Measurements from ENCODE around the gene TMBIM4. TPM values are rescaled to one million over a fixed set of nuclear protein-coding genes. Genes with fewer than 3 reads are reported as not detected.
A peak's percentile ranks its signal among the peaks of the same experiment; 100 is the strongest.
"Not testable (repeated sequence)": the region's sequence is repeated elsewhere in the genome, so short reads cannot be mapped to it uniquely, and the experiment has no call there.

TMBIM4 gene
- total RNA-seq, 1 donor from 2014 or later, result 35.1 TPM

DNA sequence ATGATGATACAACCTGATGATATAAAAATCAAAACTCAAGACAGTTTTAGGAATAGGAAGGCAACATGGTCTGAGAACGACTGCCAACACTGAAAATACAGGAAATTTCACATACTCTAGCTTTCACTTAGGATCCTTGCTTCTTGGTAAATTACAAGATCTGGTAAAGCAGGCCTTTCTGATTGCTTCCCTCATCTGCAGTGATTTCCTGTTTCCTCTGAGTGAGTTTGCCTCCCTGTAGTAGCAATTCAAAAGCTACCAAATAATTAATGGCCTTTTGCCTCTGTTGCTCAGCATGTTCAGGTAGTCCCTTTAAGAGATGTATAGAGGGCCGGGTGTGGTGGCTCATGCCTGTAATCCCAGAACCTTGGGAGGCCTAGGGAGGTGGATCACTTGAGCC is 17.2 kb upstream of the TMBIM4 start:
- DNase-seq (ENCODE audit: low spot score in 2 of 2) (no peak), FAIRE-seq (no peak)

DNA sequence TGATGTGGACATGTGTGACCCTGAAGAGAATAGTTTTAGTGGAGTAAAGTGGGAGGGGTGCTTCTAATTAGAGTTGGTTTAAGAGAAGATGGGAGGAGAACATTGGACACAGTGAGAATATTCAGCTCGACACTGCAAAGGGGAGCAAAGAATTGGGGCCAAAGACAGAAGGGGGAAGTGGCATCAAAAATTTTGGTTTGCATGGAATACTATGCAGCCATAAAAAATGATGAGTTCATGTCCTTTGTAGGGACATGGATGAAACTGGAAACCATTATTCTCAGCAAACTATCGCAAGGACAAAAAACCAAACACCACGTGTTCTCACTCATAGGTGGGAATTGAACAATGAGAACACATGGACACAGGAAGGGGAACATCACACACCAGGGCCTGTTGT is 15.0 kb upstream of the TMBIM4 start:
- not testable (repeated sequence) for DNase-seq (ENCODE audit: low spot score in 2 of 2); FAIRE-seq

- DNase-seq (ENCODE audit: low spot score in 2 of 2), result no peak
- FAIRE-seq, result no peak
Observed at GRCh38 chr12:66182956-66183355, 13.2 kb upstream of the TMBIM4 start.

DNA sequence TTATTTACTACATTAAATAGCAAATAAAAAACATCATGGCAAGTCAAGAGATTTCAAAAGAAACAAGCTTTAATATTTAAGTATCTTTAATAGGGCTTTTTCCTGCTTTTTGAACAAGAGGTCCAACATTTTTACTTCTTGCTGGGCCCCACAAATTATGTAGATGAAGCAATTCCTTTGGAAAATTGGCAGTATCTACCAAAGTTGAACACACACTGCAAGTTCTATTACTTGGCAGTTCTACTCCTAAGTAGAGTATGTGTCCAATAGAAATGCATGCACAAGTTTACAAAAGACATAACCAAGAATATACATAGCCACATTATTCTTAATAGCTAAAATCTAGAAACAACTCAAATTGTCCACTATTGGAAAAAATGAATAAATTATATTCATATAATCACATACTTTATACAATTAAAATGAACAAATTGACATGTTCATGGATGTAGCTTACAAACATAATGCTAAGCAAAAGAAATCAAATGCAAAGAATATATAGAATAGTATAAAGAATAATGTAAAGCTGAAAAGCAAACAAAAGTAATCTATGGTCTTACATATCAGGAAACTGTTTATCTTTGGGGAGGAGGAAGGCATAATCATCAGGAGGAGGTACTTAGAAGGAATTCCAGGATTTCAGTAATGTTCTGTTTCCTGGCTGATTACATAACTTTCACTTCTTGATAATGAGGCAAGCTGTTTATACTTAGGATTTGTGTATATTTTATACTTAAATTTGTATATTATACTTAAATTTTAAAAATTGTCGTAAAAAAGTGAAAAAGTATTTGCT is 6.5 kb upstream of the TMBIM4 start:
- FAIRE-seq (no peak), DNase-seq (ENCODE audit: low spot score in 2 of 2) (no peak)

DNA sequence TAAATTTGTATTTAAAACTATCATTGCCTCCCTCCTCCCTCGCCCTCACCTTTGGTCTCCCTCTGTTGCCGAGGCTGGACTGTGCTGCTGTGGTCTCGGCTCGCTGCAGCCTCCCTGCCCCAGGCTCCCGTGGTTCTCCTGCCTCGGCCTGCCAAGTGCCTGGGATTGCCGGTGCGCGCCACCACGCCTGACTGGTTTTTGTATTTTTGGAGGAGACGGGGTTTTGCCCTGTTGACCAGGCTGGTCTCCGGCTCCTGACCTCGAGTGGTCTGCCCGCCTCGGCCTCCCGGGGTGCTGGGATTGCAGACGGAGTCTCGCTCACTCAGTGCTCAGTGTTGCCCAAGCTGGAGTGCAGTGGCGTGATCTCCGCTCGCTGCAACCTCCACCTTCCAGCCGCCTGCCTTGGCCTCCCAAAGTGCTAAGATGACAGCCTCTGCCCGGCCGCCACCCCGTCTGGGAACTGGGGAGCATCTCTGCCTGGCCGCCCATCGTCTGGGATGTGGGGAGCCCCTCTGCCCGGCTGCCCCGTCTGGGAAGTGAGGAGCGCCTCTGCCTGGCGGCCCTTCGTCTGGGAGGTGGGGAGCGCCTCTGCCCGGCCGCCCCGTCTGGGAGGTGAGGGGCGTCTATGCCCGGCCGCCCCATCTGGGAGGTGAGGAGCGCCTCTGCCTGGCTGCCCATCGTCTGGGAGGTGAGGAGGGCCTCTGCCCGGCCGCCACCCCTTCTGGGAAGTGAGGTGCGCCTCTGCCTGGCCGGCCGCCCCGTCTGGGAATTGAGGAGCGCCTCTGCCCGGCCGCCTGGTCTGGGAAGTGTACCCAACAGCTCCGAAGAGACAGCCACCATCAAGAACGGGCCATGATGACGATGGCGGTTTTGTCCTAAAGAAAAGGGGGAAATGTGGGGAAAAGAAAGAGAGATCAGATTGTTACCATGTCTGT is 4.9 kb upstream of the TMBIM4 start:
- not testable (repeated sequence) for DNase-seq (ENCODE audit: low spot score in 2 of 2); FAIRE-seq

DNA sequence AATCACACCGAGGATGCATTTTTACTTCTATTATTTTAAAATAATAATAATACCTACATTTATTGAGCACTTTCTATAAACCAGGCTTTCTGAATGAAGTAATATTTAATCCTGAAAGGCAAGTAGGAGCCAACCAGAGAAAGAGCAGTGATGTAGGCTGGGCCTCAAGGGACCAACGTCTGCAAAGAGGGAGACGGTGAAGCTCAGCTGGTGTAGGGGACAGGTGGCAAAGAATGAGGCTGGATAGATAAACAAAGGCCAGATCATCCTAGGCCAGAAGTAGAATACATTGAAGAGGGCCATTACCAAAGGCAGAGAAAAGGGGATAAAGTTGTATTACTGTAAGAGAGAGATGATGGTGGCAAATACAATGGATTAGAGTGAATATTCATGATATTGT is 810 bp upstream of the TMBIM4 start:
- FAIRE-seq (no peak), DNase-seq (ENCODE audit: low spot score in 2 of 2) (no peak)

GRCh38 chr12:66168410-66168809 is 1.4 kb downstream of the TMBIM4 start:
- DNase-seq (ENCODE audit: low spot score in 2 of 2) (no peak), FAIRE-seq (no peak)

- no peak for DNase-seq (ENCODE audit: low spot score in 2 of 2)
- no peak for FAIRE-seq
Observed at GRCh38 chr12:66166561-66166960, 3.2 kb downstream of the TMBIM4 start.

DNA sequence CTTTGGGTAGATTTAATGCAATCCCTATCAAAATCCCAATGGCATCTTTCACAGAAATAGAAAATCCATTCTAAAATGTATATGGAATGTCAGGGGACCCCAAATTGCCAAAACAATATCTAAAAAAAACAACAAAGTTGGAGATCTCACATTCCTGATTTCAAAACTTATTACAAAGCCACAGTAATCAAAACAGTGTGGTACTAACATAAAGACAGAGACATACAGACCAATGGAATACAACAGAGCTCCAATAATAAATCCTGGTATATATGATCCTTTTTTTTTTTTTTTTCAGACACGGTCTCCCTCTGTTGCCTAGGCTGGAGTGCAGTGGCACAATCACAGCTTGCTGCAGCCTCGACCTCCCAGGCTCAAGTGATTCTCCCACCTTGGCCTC is 4.7 kb downstream of the TMBIM4 start:
- DNase-seq (ENCODE audit: low spot score in 2 of 2) (no peak), FAIRE-seq (no peak)

DNA sequence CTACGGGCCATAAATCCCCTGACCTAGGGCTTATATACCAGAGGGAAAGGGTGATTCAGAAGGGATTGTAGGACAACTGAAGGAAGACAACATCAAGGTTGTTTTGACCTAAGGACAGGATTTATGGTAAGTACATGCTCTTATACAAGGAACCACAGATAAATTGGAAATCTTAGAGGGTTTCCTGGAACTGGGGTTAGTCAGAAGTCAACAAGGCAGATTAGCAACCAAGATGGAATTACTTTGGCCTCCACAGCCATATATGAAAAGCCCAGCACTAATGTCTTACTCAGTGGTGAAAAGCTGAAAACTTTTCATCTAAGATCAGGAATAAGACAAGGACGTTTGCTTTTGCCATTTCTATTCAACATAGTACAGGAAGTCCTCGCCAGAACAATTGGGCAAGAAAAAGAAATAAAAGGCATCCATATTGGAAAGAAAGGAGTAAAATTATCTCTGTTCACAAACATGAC is 5.4 kb downstream of the TMBIM4 start:
- no peak for DNase-seq (ENCODE audit: low spot score in 2 of 2)

DNA sequence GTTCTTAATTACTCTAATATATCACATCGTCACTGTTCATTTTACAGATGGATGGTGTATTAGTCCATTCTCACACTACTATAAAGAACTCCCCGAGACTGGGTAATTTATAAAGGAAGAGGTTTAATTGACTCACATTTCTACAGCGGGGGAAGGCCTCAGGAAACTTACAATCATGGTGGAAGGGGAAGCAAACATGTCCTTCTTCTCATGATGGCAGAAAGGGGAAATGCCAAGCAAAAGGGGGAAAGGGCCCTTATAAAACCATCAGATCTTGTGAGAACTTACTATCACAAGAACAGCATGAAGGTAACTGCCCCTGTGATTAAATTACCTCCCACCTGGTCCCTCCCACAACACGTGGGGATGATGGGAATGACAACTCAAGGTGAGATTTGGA is 6.5 kb downstream of the TMBIM4 start:
- FAIRE-seq, result no peak

More for the DNA sequence above, 5.4 kb downstream of the TMBIM4 start:
- FAIRE-seq, result no peak

DNA sequence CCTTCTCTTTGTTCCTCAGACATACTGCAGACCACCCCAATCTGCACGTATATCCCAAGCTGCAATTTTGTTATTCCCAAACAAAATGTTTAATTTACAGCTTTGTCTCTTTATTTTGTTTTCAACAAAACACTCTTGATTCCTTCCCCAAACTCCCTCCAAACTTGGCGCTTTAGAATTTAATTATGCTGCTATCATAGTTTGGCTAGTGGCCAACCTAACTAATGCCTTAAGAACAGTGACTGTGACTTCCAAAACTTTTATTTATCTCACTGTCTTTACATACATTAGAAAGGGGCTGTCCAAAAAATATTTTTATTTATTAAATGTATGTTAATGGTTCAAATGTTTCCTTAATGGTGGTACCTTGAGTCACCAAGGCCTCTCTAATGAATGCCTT is 7.1 kb downstream of the TMBIM4 start:
- FAIRE-seq, result no peak
- DNase-seq (ENCODE audit: low spot score in 2 of 2), result no peak

More for the DNA sequence above, 6.5 kb downstream of the TMBIM4 start:
- no peak for DNase-seq (ENCODE audit: low spot score in 2 of 2)

DNA sequence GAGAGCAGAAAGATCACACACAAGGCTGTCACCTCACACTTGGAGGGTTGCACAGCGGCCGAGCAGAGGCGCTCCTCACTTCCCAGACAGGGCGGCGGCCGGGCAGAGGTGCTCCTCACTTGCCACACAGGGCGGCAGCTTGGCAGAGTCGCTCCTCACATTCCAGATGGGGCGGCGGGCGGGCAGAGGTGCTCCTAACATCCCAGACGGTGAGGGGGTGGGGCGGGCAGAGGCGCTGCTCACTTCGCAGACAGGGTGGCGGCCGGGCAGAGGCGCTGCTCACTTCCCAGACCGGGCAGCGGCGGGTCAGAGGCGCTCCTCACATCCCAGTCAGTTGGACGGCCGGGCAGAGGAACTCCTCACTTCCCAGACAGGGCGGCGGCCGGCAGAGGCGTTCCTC is 9.1 kb downstream of the TMBIM4 start:
- FAIRE-seq, result no peak

GRCh38 chr12:66159123-66159522 is 10.7 kb downstream of the TMBIM4 start:
- FAIRE-seq (no peak), DNase-seq (ENCODE audit: low spot score in 2 of 2) (no peak)

More for the DNA sequence above, 9.1 kb downstream of the TMBIM4 start:
- no peak for DNase-seq (ENCODE audit: low spot score in 2 of 2)

DNA sequence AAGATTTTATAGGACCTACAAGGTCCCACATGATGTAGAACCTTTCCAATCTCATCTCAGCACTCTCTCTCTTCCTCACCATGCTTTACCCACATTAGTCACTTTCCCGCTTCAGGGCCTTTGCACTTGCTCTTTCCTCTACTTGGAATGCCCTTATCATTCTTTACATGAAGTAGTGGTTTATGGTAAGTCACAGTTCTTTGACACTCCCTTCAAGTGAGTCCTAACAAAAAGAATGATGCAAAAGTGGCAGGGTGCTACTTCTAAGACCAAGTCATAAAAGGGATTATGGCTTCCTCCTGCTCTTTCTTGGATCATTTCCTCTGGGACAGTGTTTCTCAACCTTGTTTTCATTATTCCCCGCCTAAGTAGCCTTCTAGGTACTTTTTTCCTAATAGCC is 13.1 kb downstream of the TMBIM4 start:
- FAIRE-seq, result no peak
- DNase-seq (ENCODE audit: low spot score in 2 of 2), result no peak

- DNase-seq (ENCODE audit: low spot score in 2 of 2) (no peak), FAIRE-seq (no peak)
Observed at GRCh38 chr12:66154776-66155175, 15.0 kb downstream of the TMBIM4 start.

GRCh38 chr12:66152732-66153131 is 17.1 kb downstream of the TMBIM4 start:
- DNase-seq (ENCODE audit: low spot score in 2 of 2) (no peak), FAIRE-seq (no peak)

DNA sequence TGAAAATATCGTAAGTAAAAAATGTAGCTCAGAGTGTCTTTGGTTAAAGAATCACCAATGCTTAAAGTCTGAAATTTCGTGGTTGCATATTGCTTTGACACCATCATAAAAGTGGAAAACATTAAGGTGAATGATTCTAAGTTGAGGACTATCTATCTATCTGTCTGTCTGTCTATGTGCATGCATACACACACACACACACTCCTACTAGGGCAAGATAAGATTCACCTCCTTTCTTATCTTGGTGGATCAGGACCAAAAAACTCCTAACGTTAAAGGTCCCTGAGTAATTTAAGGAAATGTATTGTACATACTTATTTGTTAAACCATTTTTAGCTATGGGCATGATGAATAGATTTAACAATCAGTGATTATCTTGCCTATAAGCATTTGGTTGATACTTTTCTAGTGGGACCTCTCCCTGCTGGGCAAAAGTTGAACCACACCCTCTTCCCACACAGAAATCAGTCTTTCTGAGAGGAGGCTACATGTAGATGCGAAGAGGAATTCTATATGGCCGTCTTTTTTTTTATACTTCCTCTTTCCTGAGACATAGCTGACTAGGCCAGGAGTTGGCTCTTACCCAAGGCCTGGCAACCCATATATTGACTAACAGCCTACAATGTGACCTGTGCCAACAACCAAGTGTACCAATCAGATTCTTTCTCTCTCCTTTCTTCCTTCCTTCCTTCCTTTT is 19.9 kb downstream of the TMBIM4 start:
- no peak for FAIRE-seq
- DNase-seq (ENCODE audit: low spot score in 2 of 2), result no peak

DNA sequence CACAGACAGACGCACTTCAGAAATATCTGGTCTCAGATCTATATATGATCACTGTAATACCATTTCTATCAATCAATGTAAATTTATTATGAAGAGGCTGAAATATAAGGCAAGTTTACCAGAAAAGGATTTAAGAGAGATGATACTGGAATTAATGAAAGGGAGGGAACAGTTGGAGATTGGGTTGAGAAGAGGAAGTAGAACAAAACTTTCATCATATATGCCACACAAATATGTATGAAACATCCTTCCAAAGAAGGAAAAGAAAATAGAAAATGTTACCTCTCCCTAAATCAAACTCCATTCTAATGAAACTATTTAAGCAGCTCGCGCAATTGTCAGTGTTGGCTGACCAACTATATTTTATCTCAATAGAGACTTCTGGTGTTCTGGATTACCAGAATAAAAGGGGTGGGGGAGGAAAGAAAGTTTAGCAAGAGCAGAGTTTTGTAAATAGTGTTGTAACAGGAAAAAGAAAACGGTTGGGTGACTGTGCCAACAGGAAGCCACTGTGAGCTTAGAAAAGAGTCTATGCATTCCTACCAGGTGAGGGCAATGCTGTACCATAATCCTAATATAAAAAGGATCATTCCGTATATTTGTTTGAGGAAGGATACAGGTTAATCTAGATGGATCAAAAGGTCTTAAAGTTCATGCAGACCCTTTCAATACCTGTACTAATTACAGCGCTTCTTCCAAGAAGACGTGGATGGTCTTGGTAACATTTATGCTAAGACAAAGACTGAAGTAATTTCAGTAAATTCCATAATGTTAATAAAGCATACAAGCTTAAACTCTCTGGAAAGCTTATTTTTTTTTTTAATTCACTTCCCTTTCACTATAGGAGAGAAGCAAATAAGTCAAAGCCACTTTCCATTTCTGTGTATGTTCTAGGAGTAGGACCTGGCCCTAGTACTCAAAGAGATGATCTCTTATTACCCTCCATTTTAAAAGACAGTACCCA is 24.7 kb downstream of the TMBIM4 start:
- peak in 1 of 2 donors; percentile 33 for DNase-seq (ENCODE audit: low spot score in 2 of 2)
- no peak for FAIRE-seq

GRCh38 chr12:66143868-66144267 is 25.9 kb downstream of the TMBIM4 start:
- FAIRE-seq, result no peak
- no peak for DNase-seq (ENCODE audit: low spot score in 2 of 2)

All from frontal cortex (tissue), 4 donors.